Measurements from ENCODE around the gene VTCN1. TPM values are rescaled to one million over a fixed set of nuclear protein-coding genes. Genes with fewer than 3 reads are reported as not detected.

Gene VTCN1
- total RNA-seq, 1 donor from 2014 or later = 49.4 TPM

GRCh38 chr1:117210386-117210785 is 341 bp downstream of the VTCN1 start:
- Mint-ChIP-seq H3K27me3 (no peaks in the 10 kb centered on the region), H3K27ac (peak overlapping the region; percentile 96)

GRCh38 chr1:117209094-117209493 is 1.6 kb downstream of the VTCN1 start:
- peak overlapping the region; percentile 72 for H3K27ac Mint-ChIP-seq
- H3K4me3 Mint-ChIP-seq = peak overlapping the region; percentile 85
- TF ChIP-seq CTCF (conservative IDR thresholded peaks at IDR 0.05) = no peak
- no peaks in the 10 kb centered on the region for H3K27me3 Mint-ChIP-seq
- no peaks in the 10 kb centered on the region for H3K9me3 Mint-ChIP-seq
- H3K4me1 Mint-ChIP-seq (ENCODE audit: unreplicated experiment) = peaks cover 20% of the 10 kb centered on the region
- H3K36me3 Mint-ChIP-seq = peaks cover 3% of the 10 kb centered on the region
- DNase-seq (ENCODE audit: extremely low spot score, unreplicated experiment) = no peak

More at GRCh38 chr1:117210386-117210785, 341 bp downstream of the VTCN1 start:
- no peak for DNase-seq (ENCODE audit: extremely low spot score, unreplicated experiment)
- H3K4me3 Mint-ChIP-seq = peak overlapping the region; percentile 85
- H3K9me3 Mint-ChIP-seq = no peaks in the 10 kb centered on the region
- peaks cover 3% of the 10 kb centered on the region for H3K36me3 Mint-ChIP-seq
- H3K4me1 Mint-ChIP-seq (ENCODE audit: unreplicated experiment) = peaks cover 20% of the 10 kb centered on the region
- TF ChIP-seq CTCF (conservative IDR thresholded peaks at IDR 0.05) = no peak

GRCh38 chr1:117208580-117208979 is 2.1 kb downstream of the VTCN1 start:
- peak overlapping the region; percentile 85 for H3K4me3 Mint-ChIP-seq
- peaks cover 20% of the 10 kb centered on the region for H3K4me1 Mint-ChIP-seq (ENCODE audit: unreplicated experiment)

GRCh38 chr1:117205368-117205767 is 5.4 kb downstream of the VTCN1 start:
- Mint-ChIP-seq H3K27ac (no peak overlapping the region), H3K4me3 (no peak overlapping the region), H3K9me3 (no peaks in the 10 kb centered on the region), H3K36me3 (peaks cover 4% of the 10 kb centered on the region), H3K4me1 (ENCODE audit: unreplicated experiment) (peaks cover 33% of the 10 kb centered on the region), H3K27me3 (peaks cover 3% of the 10 kb centered on the region)
- TF ChIP-seq CTCF (conservative IDR thresholded peaks at IDR 0.05) = no peak
- no peak for DNase-seq (ENCODE audit: extremely low spot score, unreplicated experiment)

More at GRCh38 chr1:117208580-117208979, 2.1 kb downstream of the VTCN1 start:
- H3K27me3 Mint-ChIP-seq = no peaks in the 10 kb centered on the region
- H3K9me3 Mint-ChIP-seq = no peaks in the 10 kb centered on the region
- no peak for TF ChIP-seq CTCF (conservative IDR thresholded peaks at IDR 0.05)
- H3K27ac Mint-ChIP-seq = peak overlapping the region; percentile 72
- no peak for DNase-seq (ENCODE audit: extremely low spot score, unreplicated experiment)
- H3K36me3 Mint-ChIP-seq = peaks cover 3% of the 10 kb centered on the region

GRCh38 chr1:117201808-117202207 is 8.9 kb downstream of the VTCN1 start:
- Mint-ChIP-seq H3K9me3 (no peaks in the 10 kb centered on the region), H3K4me1 (ENCODE audit: unreplicated experiment) (peaks cover 20% of the 10 kb centered on the region), H3K27ac (no peak overlapping the region), H3K4me3 (no peak overlapping the region), H3K27me3 (peaks cover 3% of the 10 kb centered on the region), H3K36me3 (peaks cover 4% of the 10 kb centered on the region)
- no peak for DNase-seq (ENCODE audit: extremely low spot score, unreplicated experiment)
- no peak for TF ChIP-seq CTCF (conservative IDR thresholded peaks at IDR 0.05)

GRCh38 chr1:117198097-117198496 is 12.6 kb downstream of the VTCN1 start:
- peaks cover 3% of the 10 kb centered on the region for H3K27me3 Mint-ChIP-seq
- no peak overlapping the region for H3K4me3 Mint-ChIP-seq
- no peak for DNase-seq (ENCODE audit: extremely low spot score, unreplicated experiment)
- H3K4me1 Mint-ChIP-seq (ENCODE audit: unreplicated experiment) = peaks cover 19% of the 10 kb centered on the region
- no peak for TF ChIP-seq CTCF (conservative IDR thresholded peaks at IDR 0.05)
- H3K9me3 Mint-ChIP-seq = peaks cover 4% of the 10 kb centered on the region
- no peak overlapping the region for H3K27ac Mint-ChIP-seq
- peaks cover 8% of the 10 kb centered on the region for H3K36me3 Mint-ChIP-seq

Measured in type B pancreatic cell (in vitro differentiated cells).